Activated gamma-delta T cell (primary cell): Measurements from ENCODE around the gene KRTAP11-1.

ENCODE experiments used
- DNase-seq: peaks from one replicate; lab custom pipeline; 2025; lab: John Stamatoyannopoulos, UW
- total RNA-seq, 2 donors: gene quantifications; one replicate each; lab custom pipeline; 2026; lab: John Stamatoyannopoulos, UW

The KRTAP11-1 gene
- total RNA-seq, result 0 reads per million in 2 donors

- DNase-seq, result no peak
These were observed at the start of gene KRTAP11-1 for GRCh38 chr21:30881480-30881879. KRTAP11-1 (minus strand) TSS chr21:30881580; CDS start chr21:30881524, 56 bp downstream.

- no peak for DNase-seq
These were observed 42.8 kb upstream of the KRTAP11-1 start for GRCh38 chr21:30924146-30924700.

- DNase-seq, result no peak
These were observed 39.7 kb upstream of the KRTAP11-1 start for GRCh38 chr21:30921129-30921528.

- DNase-seq, result no peak
These were observed 36.2 kb upstream of the KRTAP11-1 start for GRCh38 chr21:30917557-30917956.

- DNase-seq, result no peak
These were observed 19.5 kb upstream of the KRTAP11-1 start for GRCh38 chr21:30900881-30901280.

GRCh38 chr21:30882866-30883597 is 1.7 kb upstream of the KRTAP11-1 start:
- DNase-seq, result no peak

- no peak for DNase-seq
These were observed 466 bp downstream of the KRTAP11-1 start for GRCh38 chr21:30880914-30881313.

- no peak for DNase-seq
These were observed 6.9 kb downstream of the KRTAP11-1 start for GRCh38 chr21:30874526-30874925.

- DNase-seq, result no peak
These were observed 33.5 kb downstream of the KRTAP11-1 start for GRCh38 chr21:30847627-30848500.

- DNase-seq, result no peak
These were observed 38.4 kb downstream of the KRTAP11-1 start for GRCh38 chr21:30842990-30843389.

- DNase-seq, result no peak
These were observed 42.1 kb downstream of the KRTAP11-1 start for GRCh38 chr21:30839304-30839703.

GRCh38 chr21:30838536-30838935 is 42.8 kb downstream of the KRTAP11-1 start:
- no peak for DNase-seq

GRCh38 chr21:30831194-30831765 is 50.1 kb downstream of the KRTAP11-1 start:
- no peak for DNase-seq
